22Rv1 (cell line): ENCODE results near the gene PLCH2.

Experiments used
- ZFX ChIP-seq: fragments of 450-650 bp; IDR thresholded peaks from 2 replicates; pipeline ENCODE4 v1.6.1; 2017; ENCODE audit warnings: antibody characterized with exemption, borderline replicate concordance
- TF ChIP-seq, protein P1 (sequence below): fragments of 450-650 bp; IDR thresholded peaks from 2 replicates; pipeline ENCODE4 v1.5.1; 2017; ENCODE audit warnings: mild to moderate bottlenecking

DNA sequence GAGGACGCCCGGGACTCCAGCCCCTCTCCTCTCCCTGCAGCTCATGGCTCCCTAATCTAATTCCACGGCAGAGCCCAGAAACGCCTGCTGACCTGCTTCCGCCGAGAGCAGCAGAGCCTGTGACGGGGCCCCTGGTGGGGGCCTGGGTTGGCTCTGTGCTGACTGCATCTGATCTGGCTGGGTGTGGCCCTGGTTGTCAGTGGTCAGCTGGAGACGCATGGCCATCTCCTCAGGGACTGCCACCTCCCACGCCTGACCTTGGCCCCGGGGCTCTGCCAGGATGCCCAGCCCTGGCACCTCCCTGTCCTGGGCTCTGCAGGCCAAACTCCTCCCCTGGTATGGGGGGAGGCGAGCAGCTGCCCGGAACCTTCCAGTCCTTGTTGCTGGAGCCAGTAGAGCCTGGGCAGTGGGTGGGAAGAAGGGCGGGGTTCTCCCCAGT, 1.1 kb upstream of the PLCH2 start:
- TF ChIP-seq, protein P1, sequence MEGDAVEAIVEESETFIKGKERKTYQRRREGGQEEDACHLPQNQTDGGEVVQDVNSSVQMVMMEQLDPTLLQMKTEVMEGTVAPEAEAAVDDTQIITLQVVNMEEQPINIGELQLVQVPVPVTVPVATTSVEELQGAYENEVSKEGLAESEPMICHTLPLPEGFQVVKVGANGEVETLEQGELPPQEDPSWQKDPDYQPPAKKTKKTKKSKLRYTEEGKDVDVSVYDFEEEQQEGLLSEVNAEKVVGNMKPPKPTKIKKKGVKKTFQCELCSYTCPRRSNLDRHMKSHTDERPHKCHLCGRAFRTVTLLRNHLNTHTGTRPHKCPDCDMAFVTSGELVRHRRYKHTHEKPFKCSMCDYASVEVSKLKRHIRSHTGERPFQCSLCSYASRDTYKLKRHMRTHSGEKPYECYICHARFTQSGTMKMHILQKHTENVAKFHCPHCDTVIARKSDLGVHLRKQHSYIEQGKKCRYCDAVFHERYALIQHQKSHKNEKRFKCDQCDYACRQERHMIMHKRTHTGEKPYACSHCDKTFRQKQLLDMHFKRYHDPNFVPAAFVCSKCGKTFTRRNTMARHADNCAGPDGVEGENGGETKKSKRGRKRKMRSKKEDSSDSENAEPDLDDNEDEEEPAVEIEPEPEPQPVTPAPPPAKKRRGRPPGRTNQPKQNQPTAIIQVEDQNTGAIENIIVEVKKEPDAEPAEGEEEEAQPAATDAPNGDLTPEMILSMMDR, result no peak
- TF ChIP-seq ZFX, result no peak
